SU-DHL-6 (cell line): ENCODE results near the gene SLC43A3.

Experiments
- H2AFZ ChIP-seq: fragments of 200-600 bp; sonication (generic); 2 replicates; pipeline ENCODE4 v1.6.1; 2014; ENCODE audit warnings: low read depth, mild to moderate bottlenecking, moderate library complexity, mixed read lengths, antibody characterized with exemption, low read length; ENCODE audit not compliant: severe bottlenecking
- H3F3A ChIP-seq: fragments of 200-600 bp; shearing (Covaris generic); 2 replicates; pipeline ENCODE4 v1.6.0; 2016; ENCODE audit warnings: antibody characterized with exemption, mild to moderate bottlenecking; ENCODE audit not compliant: insufficient read depth
- H3K27ac ChIP-seq: fragments of 200-600 bp; sonication (generic); 2 replicates; pipeline ENCODE4 v1.5.1; 2016; ENCODE audit warnings: low read depth, mild to moderate bottlenecking, low read length, moderate library complexity, mixed read lengths
- H3K27me3 ChIP-seq: fragments of 200-600 bp; sonication (generic), shearing (Covaris generic); 2 replicates; pipeline ENCODE4 v1.6.0; 2014; ENCODE audit warnings: mild to moderate bottlenecking, low read length
- H3K36me3 ChIP-seq: fragments of 200-600 bp; sonication (generic); 2 replicates; pipeline ENCODE4 v1.6.1; 2014; ENCODE audit warnings: mild to moderate bottlenecking, low read length, mixed read lengths
- H3K4me2 ChIP-seq: fragments of 300-600, 200-600 bp; shearing (Covaris generic), sonication (generic); 2 replicates; pipeline ENCODE4 v1.6.0; 2014; ENCODE audit warnings: low read length, low read depth, mild to moderate bottlenecking; ENCODE audit not compliant: poor library complexity, severe bottlenecking
- H3K4me3 ChIP-seq: fragments of 200-600 bp; sonication (generic); 2 replicates; pipeline ENCODE4 v1.5.1; 2014; ENCODE audit warnings: antibody characterized with exemption, low read length, mild to moderate bottlenecking, mixed read lengths; ENCODE audit not compliant: insufficient read depth, poor library complexity, severe bottlenecking
- H3K79me2 ChIP-seq: fragments of 200-600 bp; sonication (generic); 2 replicates; pipeline ENCODE4 v1.6.1; 2014; ENCODE audit warnings: mild to moderate bottlenecking, low read length, moderate library complexity; ENCODE audit not compliant: insufficient read depth
- H3K9ac ChIP-seq: fragments of 200-600 bp; sonication (generic); 2 replicates; pipeline ENCODE4 v1.7.0; 2014; ENCODE audit warnings: mild to moderate bottlenecking, low read length
- H3K9me2 ChIP-seq: fragments of 200-600 bp; sonication (generic); replicated peaks from 2 replicates; pipeline ENCODE4 v1.6.1; 2014; ENCODE audit warnings: low read length; ENCODE audit not compliant: insufficient read depth
- H3K9me3 ChIP-seq: fragments of 200-600 bp; sonication (generic); 2 replicates; pipeline ENCODE4 v1.6.1; 2014; ENCODE audit warnings: low read length, mixed read lengths; ENCODE audit not compliant: insufficient read depth
- H4K20me1 ChIP-seq: fragments of 200-600 bp; sonication (generic); 2 replicates; pipeline ENCODE4 v1.6.1; 2014; ENCODE audit warnings: low read depth, mild to moderate bottlenecking, antibody characterized with exemption, low read length, moderate library complexity, mixed read lengths
- CTCF ChIP-seq: fragments of 200-600 bp; sonication (generic); IDR thresholded peaks from one replicate; pipeline ENCODE4 v1.5.1; 2017; ENCODE audit warnings: antibody characterized with exemption, mild to moderate bottlenecking, low read length, moderate library complexity; ENCODE audit not compliant: insufficient read depth, poor library complexity, severe bottlenecking
- EZH2phosphoT487 ChIP-seq: fragments of 200-600 bp; sonication (generic), shearing (Covaris generic); conservative IDR thresholded peaks from 2 replicates; pipeline ENCODE4 v1.6.1; 2018; ENCODE audit warnings: mild to moderate bottlenecking, antibody characterized with exemption, low read length, moderate library complexity, mixed read lengths

SLC43A3 gene

GRCh38 chr11:57376095-57377090, 50.5 kb downstream of the SLC43A3 start:
- H4K20me1 ChIP-seq: no peaks in the 10 kb centered on the region
- H3K4me3 ChIP-seq: no peak overlapping the region
- no peaks in the 10 kb centered on the region for H3K79me2 ChIP-seq
- no peak overlapping the region for H3K27ac ChIP-seq
- H3K27me3 ChIP-seq: no peaks in the 10 kb centered on the region
- H3K4me2 ChIP-seq: no peak overlapping the region
- no peaks in the 10 kb centered on the region for H3K9me3 ChIP-seq
- no peaks in the 10 kb centered on the region for H3K36me3 ChIP-seq
- no peaks in the 10 kb centered on the region for H3F3A ChIP-seq
- no peak overlapping the region for H2AFZ ChIP-seq
- TF ChIP-seq CTCF (no peak), EZH2phosphoT487 (no peak)
- no peak overlapping the region for H3K9ac ChIP-seq
- H3K9me2 ChIP-seq: no peaks in the 10 kb centered on the region

DNA sequence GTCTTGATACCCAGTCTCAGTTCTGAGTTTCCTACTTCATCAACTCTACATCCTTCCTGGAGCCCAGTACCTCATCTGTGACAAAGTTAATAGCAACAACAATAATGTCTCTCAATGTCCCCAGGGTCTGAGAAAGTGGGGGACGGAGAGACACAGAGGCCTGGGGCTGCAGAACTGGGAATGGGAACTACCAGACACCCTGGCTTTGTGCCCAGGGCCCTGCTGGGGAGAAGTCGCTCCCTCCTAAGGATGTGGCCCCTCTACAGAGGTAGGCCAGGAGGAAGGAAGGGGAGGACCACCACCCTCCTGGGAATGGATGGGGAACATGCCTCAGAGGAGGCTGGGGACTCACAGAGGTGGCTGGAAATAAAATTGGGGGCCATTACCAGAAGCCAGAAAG, 51.4 kb downstream of the SLC43A3 start:
- TF ChIP-seq EZH2phosphoT487 (no peak), CTCF (no peak)
- Histone ChIP-seq H3K27ac (no peak overlapping the region), H3K9ac (no peak overlapping the region), H3K4me2 (no peak overlapping the region), H3K9me3 (no peaks in the 10 kb centered on the region), H3K9me2 (no peaks in the 10 kb centered on the region), H3K27me3 (no peaks in the 10 kb centered on the region), H2AFZ (no peak overlapping the region), H4K20me1 (no peaks in the 10 kb centered on the region), H3K4me3 (no peak overlapping the region), H3K79me2 (no peaks in the 10 kb centered on the region), H3K36me3 (no peaks in the 10 kb centered on the region), H3F3A (no peaks in the 10 kb centered on the region)

DNA sequence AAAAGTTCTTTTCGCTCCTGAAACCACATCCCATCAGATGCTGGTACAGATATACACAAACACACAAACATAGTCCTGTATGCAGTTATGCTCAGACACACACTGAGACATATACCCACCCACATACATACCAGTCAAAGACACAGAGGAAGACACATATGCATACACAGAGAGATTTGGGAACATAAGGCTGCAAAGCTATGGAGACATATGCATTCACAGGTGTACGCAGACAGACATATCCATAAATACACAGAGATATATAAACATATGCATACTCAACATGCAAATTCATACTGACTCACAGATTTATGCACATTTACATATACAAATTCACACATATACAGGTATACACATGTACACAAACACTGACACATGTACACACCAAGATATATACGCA, 52.0 kb downstream of the SLC43A3 start:
- H3K4me2 ChIP-seq: no peak overlapping the region

More for the DNA sequence above, 52.0 kb downstream of the SLC43A3 start:
- no peak overlapping the region for H3K27ac ChIP-seq
- H3K79me2 ChIP-seq: no peaks in the 10 kb centered on the region
- no peak overlapping the region for H2AFZ ChIP-seq
- TF ChIP-seq EZH2phosphoT487 (no peak), CTCF (no peak)
- H3K9me2 ChIP-seq: no peaks in the 10 kb centered on the region
- H3F3A ChIP-seq: no peaks in the 10 kb centered on the region
- no peaks in the 10 kb centered on the region for H4K20me1 ChIP-seq
- no peaks in the 10 kb centered on the region for H3K9me3 ChIP-seq
- H3K36me3 ChIP-seq: no peaks in the 10 kb centered on the region
- no peak overlapping the region for H3K4me3 ChIP-seq
- no peaks in the 10 kb centered on the region for H3K27me3 ChIP-seq
- no peak overlapping the region for H3K9ac ChIP-seq
